GM12892 (cell line): Measurements from ENCODE around the gene NBEA.

ENCODE experiments used
- POLR2A ChIP-seq: IDR thresholded peaks from 2 replicates; pipeline ENCODE4 v1.6.1; 2011; ENCODE audit warnings: low read depth, low read length, control low read depth
- POLR2AphosphoS5 ChIP-seq: IDR thresholded peaks from 2 replicates; pipeline ENCODE4 v1.6.1; 2011; ENCODE audit warnings: low read depth, low read length, control low read depth
- TAF1 ChIP-seq: IDR thresholded peaks from 2 replicates; pipeline ENCODE4 v1.6.1; 2011; ENCODE audit warnings: low read depth, mild to moderate bottlenecking, control low read depth, low read length, borderline replicate concordance

DNA sequence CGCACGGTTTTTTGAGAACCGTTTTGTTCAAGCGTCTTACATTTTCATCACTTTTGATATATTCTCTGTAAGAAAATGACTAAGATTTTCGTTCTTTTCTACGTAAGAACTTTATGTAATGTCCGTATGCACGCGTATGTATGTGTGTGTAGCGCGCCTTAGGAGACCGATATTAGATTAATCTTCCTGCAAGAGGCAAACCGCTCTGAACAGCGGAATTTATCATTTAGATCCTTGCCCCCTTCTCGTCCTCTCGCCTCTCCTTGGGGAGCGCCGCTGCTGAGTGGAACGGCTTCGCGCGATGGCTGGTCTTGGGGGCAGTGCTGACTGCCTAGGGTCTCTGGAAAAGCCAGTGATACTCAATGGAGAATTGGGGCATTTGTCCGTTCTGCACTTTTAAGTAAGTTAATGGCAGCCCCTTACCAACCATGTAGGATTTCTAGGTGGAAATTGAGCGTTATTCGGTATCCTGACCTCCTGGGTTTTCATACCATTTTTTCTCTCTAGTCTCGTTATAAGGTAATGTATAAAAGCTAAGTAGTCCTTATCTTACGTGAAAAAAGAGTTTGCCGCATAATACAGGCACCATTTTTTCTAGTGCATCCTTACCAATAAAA, 529.7 kb downstream of the NBEA start:
- TF ChIP-seq POLR2AphosphoS5 (no peak), TAF1 (no peak), POLR2A (no peak)
